Lung microvascular endothelial cell (primary cell): ENCODE measurements around the gene CORO2B. TPM values are rescaled to one million over a fixed set of nuclear protein-coding genes. Genes with fewer than 3 reads are reported as not detected.
A peak's percentile ranks its signal among the peaks of the same experiment; 100 is the strongest.

Source experiments
- DNase-seq, 2 donors: peaks; one replicate each; pipeline versions ENCODE4 v3.0.0 to v3.0.0-alpha.2; 2010; ENCODE audit warnings: low read depth in 2 of 2
- total RNA-seq: library from RNA; depleted of rRNA; stranded (reverse); fragments of >200 nt; gene quantifications from 2 replicates; pipeline ENCODE4 v1.2.1, GENCODE V29; 2014

Gene CORO2B
- total RNA-seq, 1 donor from 2014 or later: 0.20 TPM

GRCh38 chr15:68554721-68555678 is 23.8 kb upstream of the CORO2B start:
- no peak for DNase-seq

- DNase-seq: no peak
These were observed 23.1 kb upstream of the CORO2B start for GRCh38 chr15:68555679-68556037.

GRCh38 chr15:68556139-68556990 is 22.4 kb upstream of the CORO2B start:
- no peak for DNase-seq

GRCh38 chr15:68557469-68558317 is 21.1 kb upstream of the CORO2B start:
- DNase-seq: no peak

GRCh38 chr15:68558318-68559305 is 20.2 kb upstream of the CORO2B start:
- no peak for DNase-seq

GRCh38 chr15:68559345-68560310 is 19.2 kb upstream of the CORO2B start:
- peak; percentile 70 to 76 for DNase-seq

- DNase-seq: no peak
These were observed 18.2 kb upstream of the CORO2B start for GRCh38 chr15:68560501-68561113.

- DNase-seq: no peak
These were observed 17.5 kb upstream of the CORO2B start for GRCh38 chr15:68561171-68561900.

- no peak for DNase-seq
These were observed 16.9 kb upstream of the CORO2B start for GRCh38 chr15:68561901-68562300.

GRCh38 chr15:68564173-68564572 is 14.6 kb upstream of the CORO2B start:
- no peak for DNase-seq

GRCh38 chr15:68565234-68565633 is 13.6 kb upstream of the CORO2B start:
- no peak for DNase-seq

- no peak for DNase-seq
These were observed 13.1 kb upstream of the CORO2B start for GRCh38 chr15:68565726-68566125.

- no peak for DNase-seq
These were observed 12.3 kb upstream of the CORO2B start for GRCh38 chr15:68566377-68566954.

GRCh38 chr15:68567345-68567744 is 11.4 kb upstream of the CORO2B start:
- no peak for DNase-seq

- no peak for DNase-seq
These were observed 7.8 kb upstream of the CORO2B start for GRCh38 chr15:68570974-68571373.

GRCh38 chr15:68571582-68571981 is 7.2 kb upstream of the CORO2B start:
- no peak for DNase-seq

- DNase-seq: no peak
These were observed 6.5 kb upstream of the CORO2B start for GRCh38 chr15:68572309-68572708.

GRCh38 chr15:68572921-68573320 is 5.9 kb upstream of the CORO2B start:
- DNase-seq: no peak
